Suppressor macrophage treated with lipopolysaccharide for 4 hours (primary cell): ENCODE measurements around the gene MEF2C.

ENCODE experiments used
- DNase-seq: peaks from one replicate; pipeline ENCODE4 v3.0.0-alpha.2; 2020

Gene MEF2C

GRCh38 chr5:88826646-88827585 is 56.1 kb downstream of the MEF2C start:
- DNase-seq, result peak; percentile 79

GRCh38 chr5:88825584-88826315 is 57.2 kb downstream of the MEF2C start:
- DNase-seq, result peak; percentile 39

GRCh38 chr5:88824892-88825583 is 57.9 kb downstream of the MEF2C start:
- DNase-seq, result peak; percentile 44

GRCh38 chr5:88824141-88824540 is 58.8 kb downstream of the MEF2C start:
- no peak for DNase-seq

GRCh38 chr5:88823201-88823600 is 59.8 kb downstream of the MEF2C start:
- no peak for DNase-seq

- DNase-seq, result no peak
Measured at GRCh38 chr5:88821161-88821560, 61.8 kb downstream of the MEF2C start.

GRCh38 chr5:88820581-88820980 is 62.4 kb downstream of the MEF2C start:
- no peak for DNase-seq

GRCh38 chr5:88819301-88819999 is 63.5 kb downstream of the MEF2C start:
- DNase-seq, result no peak

GRCh38 chr5:88818296-88818695 is 64.7 kb downstream of the MEF2C start:
- no peak for DNase-seq

GRCh38 chr5:88816195-88816594 is 66.8 kb downstream of the MEF2C start:
- no peak for DNase-seq

GRCh38 chr5:88815050-88815789 is 67.8 kb downstream of the MEF2C start:
- no peak for DNase-seq

- no peak for DNase-seq
Measured at GRCh38 chr5:88813805-88814575, 69.0 kb downstream of the MEF2C start.

- no peak for DNase-seq
Measured at GRCh38 chr5:88813244-88813643, 69.7 kb downstream of the MEF2C start.

- no peak for DNase-seq
Measured at GRCh38 chr5:88808153-88808552, 74.8 kb downstream of the MEF2C start.

GRCh38 chr5:88807327-88807726 is 75.7 kb downstream of the MEF2C start:
- DNase-seq, result no peak

- no peak for DNase-seq
Measured at GRCh38 chr5:88806338-88806737, 76.6 kb downstream of the MEF2C start.

GRCh38 chr5:88805151-88805784 is 77.7 kb downstream of the MEF2C start:
- DNase-seq, result peak; percentile 28

- no peak for DNase-seq
Measured at GRCh38 chr5:88804444-88804843, 78.5 kb downstream of the MEF2C start.

GRCh38 chr5:88803309-88803708 is 79.7 kb downstream of the MEF2C start:
- no peak for DNase-seq

- DNase-seq, result no peak
Measured at GRCh38 chr5:88799938-88800535, 82.9 kb downstream of the MEF2C start.
